Measurements from ENCODE around the gene MRPS15.
"Not testable (repeated sequence)": the region's sequence is repeated elsewhere in the genome, so short reads cannot be mapped to it uniquely, and the experiment has no call there.

DNA sequence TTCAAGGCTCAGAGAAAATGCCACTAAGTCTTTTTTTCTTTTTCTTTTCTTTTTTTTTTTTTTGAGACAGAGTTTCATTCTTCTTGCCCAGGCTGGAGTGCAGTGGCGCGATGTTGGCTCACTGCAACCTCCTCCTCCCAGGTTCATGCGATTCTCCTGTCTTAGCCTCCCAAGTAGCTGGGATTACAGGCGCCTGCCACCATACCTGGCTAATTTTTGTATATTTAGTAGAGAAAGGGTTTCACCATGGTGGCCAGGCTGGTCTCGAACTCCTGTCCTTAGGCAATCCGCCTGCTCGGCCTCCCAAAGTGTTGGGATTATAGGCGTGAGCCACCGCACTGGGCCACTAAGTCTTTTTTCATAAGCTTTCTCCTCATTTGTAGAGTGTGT is 23.1 kb upstream of the MRPS15 start:
- TF ChIP-seq, protein P1, sequence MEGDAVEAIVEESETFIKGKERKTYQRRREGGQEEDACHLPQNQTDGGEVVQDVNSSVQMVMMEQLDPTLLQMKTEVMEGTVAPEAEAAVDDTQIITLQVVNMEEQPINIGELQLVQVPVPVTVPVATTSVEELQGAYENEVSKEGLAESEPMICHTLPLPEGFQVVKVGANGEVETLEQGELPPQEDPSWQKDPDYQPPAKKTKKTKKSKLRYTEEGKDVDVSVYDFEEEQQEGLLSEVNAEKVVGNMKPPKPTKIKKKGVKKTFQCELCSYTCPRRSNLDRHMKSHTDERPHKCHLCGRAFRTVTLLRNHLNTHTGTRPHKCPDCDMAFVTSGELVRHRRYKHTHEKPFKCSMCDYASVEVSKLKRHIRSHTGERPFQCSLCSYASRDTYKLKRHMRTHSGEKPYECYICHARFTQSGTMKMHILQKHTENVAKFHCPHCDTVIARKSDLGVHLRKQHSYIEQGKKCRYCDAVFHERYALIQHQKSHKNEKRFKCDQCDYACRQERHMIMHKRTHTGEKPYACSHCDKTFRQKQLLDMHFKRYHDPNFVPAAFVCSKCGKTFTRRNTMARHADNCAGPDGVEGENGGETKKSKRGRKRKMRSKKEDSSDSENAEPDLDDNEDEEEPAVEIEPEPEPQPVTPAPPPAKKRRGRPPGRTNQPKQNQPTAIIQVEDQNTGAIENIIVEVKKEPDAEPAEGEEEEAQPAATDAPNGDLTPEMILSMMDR (IDR thresholded peaks at IDR 0.05) = not testable (repeated sequence)
- TF ChIP-seq POLR2A, EP300 (IDR thresholded peaks at IDR 0.05): not testable (repeated sequence)
